WERI-Rb-1 (cell line): ENCODE results near the gene SARS1.
A peak's percentile ranks its signal among the peaks of the same experiment; 100 is the strongest.
"Not testable (repeated sequence)": the region's sequence is repeated elsewhere in the genome, so short reads cannot be mapped to it uniquely, and the experiment has no call there.

Source experiments
- DNase-seq: peaks from one replicate; pipeline ENCODE4 v3.0.0-alpha.2; 2020
- H3K27ac ChIP-seq: fragments of 250-450 bp; sonication (Bioruptor Pico); 2 replicates; pipeline ENCODE4 v1.5.1; 2020; ENCODE audit warnings: mild to moderate bottlenecking, moderate library complexity
- H3K27me3 ChIP-seq: fragments of 250-450 bp; sonication (Bioruptor Pico); 2 replicates; pipeline ENCODE4 v1.5.1; 2021; ENCODE audit warnings: mild to moderate bottlenecking, low read depth, moderate library complexity; ENCODE audit not compliant: insufficient read depth, severe bottlenecking
- H3K36me3 ChIP-seq: fragments of 250-450 bp; sonication (Bioruptor Pico); 2 replicates; pipeline ENCODE4 v1.5.1; 2020; ENCODE audit warnings: mild to moderate bottlenecking, moderate library complexity
- H3K4me3 ChIP-seq: 2 replicates; pipeline ENCODE4 v1.5.1; 2011; ENCODE audit warnings: low read depth, mild to moderate bottlenecking, control low read depth, low read length
- H3K9me3 ChIP-seq: fragments of 250-450 bp; sonication (Bioruptor Pico); 2 replicates; pipeline ENCODE4 v1.5.1; 2021; ENCODE audit warnings: mild to moderate bottlenecking, moderate library complexity; ENCODE audit not compliant: severe bottlenecking
- TF ChIP-seq, protein P1 (sequence below): IDR thresholded peaks from 2 replicates; pipeline ENCODE4 v1.5.1; 2011; ENCODE audit warnings: low read depth, mild to moderate bottlenecking, control low read depth, inconsistent platforms, low read length

SARS1 gene, protein sequence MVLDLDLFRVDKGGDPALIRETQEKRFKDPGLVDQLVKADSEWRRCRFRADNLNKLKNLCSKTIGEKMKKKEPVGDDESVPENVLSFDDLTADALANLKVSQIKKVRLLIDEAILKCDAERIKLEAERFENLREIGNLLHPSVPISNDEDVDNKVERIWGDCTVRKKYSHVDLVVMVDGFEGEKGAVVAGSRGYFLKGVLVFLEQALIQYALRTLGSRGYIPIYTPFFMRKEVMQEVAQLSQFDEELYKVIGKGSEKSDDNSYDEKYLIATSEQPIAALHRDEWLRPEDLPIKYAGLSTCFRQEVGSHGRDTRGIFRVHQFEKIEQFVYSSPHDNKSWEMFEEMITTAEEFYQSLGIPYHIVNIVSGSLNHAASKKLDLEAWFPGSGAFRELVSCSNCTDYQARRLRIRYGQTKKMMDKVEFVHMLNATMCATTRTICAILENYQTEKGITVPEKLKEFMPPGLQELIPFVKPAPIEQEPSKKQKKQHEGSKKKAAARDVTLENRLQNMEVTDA

DNA sequence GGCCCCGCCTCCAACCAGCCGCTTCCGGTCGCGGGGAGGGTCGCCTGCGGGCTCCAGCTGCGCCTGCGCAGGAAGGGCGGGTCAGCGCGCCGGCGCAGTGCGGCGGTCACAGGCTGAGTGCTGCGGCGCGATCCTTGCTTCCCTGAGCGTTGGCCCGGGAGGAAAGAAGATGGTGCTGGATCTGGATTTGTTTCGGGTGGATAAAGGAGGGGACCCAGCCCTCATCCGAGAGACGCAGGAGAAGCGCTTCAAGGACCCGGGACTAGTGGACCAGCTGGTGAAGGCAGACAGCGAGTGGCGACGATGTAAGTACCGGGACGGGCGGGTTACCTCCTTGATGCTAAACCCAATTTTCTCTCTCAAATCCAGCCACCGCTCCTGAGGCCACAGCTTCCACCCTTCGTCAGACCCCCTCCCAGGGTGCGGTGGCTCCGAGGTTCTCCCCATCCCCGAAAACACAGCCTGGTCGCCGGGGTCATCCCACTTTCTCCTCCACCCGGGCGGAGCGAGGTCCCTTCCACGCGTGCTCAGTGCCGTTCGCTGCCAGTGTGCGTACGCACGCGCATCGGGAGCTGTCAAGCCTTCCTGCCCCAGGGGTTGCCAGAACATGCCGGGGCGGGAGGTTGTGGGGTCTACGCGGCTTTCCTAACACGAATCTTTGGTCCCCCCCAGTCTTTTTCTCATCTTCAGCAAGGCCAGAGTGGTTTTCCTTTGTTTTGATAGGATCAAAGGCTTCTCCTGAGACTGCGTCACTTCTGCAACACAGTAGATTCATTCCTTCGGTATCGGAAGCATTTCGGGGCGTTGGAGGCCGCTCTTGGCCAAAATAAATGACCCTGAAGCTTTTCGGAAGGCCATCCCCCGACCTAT is at the start of gene SARS1:
Gene SARS1 (plus strand): TSS at position 95 of the 870 bp plus-strand sequence. CDS start 75 bp downstream, at position 170.
- Histone ChIP-seq H3K9me3 (no peaks in the 10 kb centered on the region), H3K27ac (peak within 1 kb of the TSS; percentile 96), H3K27me3 (no peaks in the 10 kb centered on the region), H3K36me3 (peaks cover 30% of the 10 kb centered on the region), H3K4me3 (peak within 1 kb of the TSS; percentile 58)
- peak; percentile 97 for DNase-seq
- TF ChIP-seq, protein P1, sequence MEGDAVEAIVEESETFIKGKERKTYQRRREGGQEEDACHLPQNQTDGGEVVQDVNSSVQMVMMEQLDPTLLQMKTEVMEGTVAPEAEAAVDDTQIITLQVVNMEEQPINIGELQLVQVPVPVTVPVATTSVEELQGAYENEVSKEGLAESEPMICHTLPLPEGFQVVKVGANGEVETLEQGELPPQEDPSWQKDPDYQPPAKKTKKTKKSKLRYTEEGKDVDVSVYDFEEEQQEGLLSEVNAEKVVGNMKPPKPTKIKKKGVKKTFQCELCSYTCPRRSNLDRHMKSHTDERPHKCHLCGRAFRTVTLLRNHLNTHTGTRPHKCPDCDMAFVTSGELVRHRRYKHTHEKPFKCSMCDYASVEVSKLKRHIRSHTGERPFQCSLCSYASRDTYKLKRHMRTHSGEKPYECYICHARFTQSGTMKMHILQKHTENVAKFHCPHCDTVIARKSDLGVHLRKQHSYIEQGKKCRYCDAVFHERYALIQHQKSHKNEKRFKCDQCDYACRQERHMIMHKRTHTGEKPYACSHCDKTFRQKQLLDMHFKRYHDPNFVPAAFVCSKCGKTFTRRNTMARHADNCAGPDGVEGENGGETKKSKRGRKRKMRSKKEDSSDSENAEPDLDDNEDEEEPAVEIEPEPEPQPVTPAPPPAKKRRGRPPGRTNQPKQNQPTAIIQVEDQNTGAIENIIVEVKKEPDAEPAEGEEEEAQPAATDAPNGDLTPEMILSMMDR = no peak

DNA sequence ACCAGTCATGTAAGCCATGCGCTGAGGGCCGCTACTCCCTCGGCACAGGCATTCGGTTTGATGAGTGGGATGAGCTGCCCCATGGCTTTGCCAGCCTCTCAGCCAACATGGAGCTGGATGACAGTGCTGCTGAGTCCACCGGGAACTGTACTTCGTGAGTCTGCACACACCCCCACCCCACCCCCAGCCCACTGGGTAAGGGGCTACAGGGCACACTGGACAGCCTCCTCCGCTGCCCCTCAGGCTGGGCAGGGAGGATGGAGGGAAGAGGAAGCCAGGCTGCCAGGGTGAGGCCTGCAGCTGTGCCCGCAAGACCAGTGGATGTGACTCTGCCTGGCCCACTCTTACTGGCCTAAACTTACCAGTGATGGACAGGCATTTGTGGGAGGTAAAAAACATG is 49.2 kb upstream of the SARS1 start:
- no peak for DNase-seq
- Histone ChIP-seq H3K36me3 (no peaks in the 10 kb centered on the region), H3K9me3 (no peaks in the 10 kb centered on the region), H3K4me3 (no peak overlapping the region), H3K27ac (no peak overlapping the region), H3K27me3 (no peaks in the 10 kb centered on the region)
- TF ChIP-seq, protein P1 = no peak

DNA sequence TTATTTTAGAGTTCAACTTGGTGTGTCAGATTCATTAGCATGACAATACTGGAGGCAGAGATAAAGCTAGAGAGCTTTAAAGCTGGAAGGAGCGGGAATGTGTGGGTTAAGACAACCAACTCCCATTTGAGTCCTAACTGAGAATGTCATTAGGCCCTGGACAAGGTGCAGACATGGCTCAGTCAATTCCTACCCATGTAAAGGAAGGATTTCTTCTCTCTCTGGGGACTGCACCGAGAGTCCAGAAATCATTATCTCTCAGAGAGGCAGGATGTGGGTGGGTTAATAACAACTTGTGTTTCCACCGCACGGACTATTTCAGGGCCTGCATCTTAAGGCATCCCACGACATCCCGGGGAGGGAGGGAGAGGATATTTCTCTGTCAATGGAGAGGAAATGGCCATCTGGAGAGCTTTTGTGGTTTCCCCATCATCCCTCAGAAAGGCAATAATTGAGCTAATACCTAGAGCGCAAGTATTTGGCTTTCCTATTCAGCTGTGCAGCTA is 46.7 kb upstream of the SARS1 start:
- H3K9me3 ChIP-seq = no peaks in the 10 kb centered on the region
- no peak for DNase-seq
- H3K4me3 ChIP-seq = no peak overlapping the region
- H3K27ac ChIP-seq = no peak overlapping the region
- no peaks in the 10 kb centered on the region for H3K36me3 ChIP-seq
- TF ChIP-seq, protein P1 = no peak
- no peaks in the 10 kb centered on the region for H3K27me3 ChIP-seq

DNA sequence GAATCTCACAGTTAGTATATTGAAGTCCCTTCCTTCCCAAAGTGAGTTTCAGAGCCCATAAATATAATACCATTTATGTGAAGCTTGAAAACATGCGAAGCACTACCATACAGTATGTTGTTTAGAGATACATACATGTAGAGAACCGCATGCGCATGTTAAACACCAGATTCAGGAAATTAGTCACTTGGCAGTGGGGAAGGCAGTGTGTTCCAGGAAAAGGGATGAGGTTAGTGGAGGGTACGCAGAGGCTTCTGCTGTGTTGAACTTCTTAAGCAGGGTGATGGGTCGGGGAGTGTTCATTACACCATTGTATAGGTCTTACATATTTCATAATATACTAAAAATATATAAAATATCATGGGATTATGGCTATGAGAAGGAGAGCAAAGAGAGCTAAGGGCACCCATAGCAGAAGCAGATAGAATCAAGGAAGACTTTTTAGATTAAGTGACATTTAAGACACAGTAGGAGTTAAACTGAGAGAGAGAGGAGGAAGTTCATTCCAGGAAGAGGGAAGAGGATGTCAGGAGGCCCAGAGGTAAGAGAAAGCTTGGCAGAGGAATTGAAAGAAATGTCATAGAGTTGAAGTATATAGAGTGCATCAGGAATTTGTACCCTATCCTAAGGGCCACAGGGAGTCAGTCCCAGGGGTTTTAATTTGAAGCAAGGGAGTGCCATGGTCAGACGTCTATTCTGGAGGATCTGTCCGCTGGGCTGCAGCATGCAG is 43.5 kb upstream of the SARS1 start:
- Histone ChIP-seq H3K36me3 (no peaks in the 10 kb centered on the region), H3K27ac (no peak overlapping the region), H3K4me3 (no peak overlapping the region), H3K27me3 (no peaks in the 10 kb centered on the region), H3K9me3 (no peaks in the 10 kb centered on the region)
- no peak for DNase-seq
- TF ChIP-seq, protein P1 = no peak

DNA sequence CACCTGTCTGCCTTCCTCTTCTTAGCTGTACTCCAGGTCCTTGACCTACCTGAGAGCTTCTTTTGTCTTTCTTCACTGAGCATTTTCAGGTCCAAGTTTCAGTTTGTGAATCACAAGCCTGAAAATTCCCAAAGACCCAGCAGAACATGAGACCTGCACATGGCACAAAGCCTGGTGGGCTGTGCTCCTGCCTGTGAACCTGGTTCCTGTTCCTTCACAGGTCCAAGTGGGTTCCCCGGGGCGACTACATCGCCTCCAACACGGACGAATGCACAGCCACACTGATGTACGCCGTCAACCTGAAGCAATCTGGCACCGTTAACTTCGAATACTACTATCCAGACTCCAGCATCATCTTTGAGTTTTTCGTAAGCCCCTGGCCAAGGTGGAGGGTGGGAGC is 42.1 kb upstream of the SARS1 start:
- H3K9me3 ChIP-seq = no peaks in the 10 kb centered on the region
- DNase-seq = no peak
- H3K36me3 ChIP-seq = no peaks in the 10 kb centered on the region
- TF ChIP-seq, protein P1 = no peak
- H3K4me3 ChIP-seq = no peak overlapping the region
- H3K27ac ChIP-seq = no peak overlapping the region
- H3K27me3 ChIP-seq = no peaks in the 10 kb centered on the region

DNA sequence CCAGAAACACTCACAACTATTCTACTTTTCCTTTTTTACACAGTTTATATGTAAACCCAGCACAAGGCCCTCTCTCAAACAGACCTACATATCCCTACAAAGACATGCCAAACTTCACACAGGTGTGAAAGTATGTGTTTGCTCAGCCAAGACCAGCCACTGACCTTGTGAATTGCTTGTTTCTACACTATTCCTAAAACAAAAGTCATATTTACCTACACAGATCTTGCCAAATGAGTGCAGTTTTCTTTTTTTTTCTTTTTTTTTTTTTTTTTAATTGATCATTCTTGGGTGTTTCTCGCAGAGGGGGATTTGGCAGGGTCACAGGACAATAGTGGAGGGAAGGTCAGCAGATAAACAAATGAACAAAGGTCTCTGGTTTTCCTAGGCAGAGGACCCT is 37.4 kb upstream of the SARS1 start:
- H3K36me3 ChIP-seq, DNase-seq, H3K9me3 ChIP-seq, H3K27me3 ChIP-seq, H3K4me3 ChIP-seq: not testable (repeated sequence)
- H3K27ac ChIP-seq = peak overlapping the region; percentile 51

DNA sequence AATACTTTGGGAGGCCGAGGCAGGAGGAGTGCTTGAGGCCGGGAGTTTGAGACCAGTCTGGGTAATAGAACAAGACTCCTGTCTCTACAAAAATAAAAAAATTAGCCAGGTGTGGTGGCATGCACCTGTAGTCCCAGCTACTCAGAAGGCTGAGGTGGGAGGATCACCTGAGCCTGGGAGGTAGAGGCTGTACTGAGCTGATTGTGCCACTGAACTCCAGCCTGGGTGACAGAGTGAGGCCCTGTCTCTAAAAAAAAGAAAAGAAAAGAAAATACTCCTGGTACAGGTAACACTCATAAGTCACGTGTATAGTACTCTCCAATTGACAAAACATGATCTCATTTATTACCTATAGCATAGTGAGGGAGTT is 33.0 kb upstream of the SARS1 start:
- not testable (repeated sequence) for H3K27ac ChIP-seq, H3K27me3 ChIP-seq, DNase-seq, H3K9me3 ChIP-seq, H3K4me3 ChIP-seq, H3K36me3 ChIP-seq
